ENCODE results near the gene ATP11B.
"Not testable (repeated sequence)": the region's sequence is repeated elsewhere in the genome, so short reads cannot be mapped to it uniquely, and the experiment has no call there.

The ATP11B gene

GRCh38 chr3:182837855-182838454 is 44.7 kb downstream of the ATP11B start:
- DNase-seq (ENCODE audit: low read depth, low spot score) = no peak

DNA sequence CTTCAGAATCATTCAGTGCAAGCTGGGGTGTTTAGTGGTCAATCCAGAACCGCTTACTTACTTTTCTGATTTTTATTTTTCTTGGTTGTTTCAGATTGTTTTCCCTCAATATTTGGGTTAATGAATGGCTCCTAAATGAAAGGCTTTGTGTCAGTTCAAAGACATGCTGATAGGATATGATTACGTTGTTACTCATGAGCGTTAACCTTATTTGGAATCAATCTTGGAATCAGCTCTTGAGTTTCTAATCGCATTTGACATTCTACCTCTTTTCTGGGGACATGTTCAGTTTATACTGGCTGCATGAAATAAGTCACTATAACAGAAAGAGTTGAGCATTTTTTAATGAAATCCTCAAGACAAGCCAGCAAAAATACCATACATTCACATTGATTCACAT is 50.2 kb downstream of the ATP11B start:
- DNase-seq (ENCODE audit: low read depth, low spot score) = no peak

- DNase-seq (ENCODE audit: low read depth, low spot score) = no peak
Observed at GRCh38 chr3:182848906-182849305, 55.6 kb downstream of the ATP11B start.

GRCh38 chr3:182855076-182855475 is 61.8 kb downstream of the ATP11B start:
- no peak for DNase-seq (ENCODE audit: low read depth, low spot score)

DNA sequence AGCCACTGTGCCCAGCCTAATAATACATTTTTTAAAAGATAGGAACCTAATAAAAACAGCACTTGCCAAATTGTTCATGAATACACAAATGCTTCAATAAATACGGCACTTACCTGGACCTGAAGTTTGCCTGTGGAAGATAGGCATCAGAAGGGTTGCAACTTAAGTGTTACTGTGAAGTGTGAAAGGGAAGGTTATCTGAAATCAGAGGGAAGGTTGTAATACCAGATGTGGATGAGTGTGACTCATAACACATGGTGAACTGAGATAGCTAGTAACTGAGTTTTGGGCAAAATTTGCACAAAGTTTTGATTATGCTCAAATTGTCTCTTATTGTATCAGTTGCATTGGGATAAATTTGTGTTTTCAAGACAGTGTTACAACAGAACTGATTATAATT is 68.0 kb downstream of the ATP11B start:
- DNase-seq (ENCODE audit: low read depth, low spot score) = no peak

DNA sequence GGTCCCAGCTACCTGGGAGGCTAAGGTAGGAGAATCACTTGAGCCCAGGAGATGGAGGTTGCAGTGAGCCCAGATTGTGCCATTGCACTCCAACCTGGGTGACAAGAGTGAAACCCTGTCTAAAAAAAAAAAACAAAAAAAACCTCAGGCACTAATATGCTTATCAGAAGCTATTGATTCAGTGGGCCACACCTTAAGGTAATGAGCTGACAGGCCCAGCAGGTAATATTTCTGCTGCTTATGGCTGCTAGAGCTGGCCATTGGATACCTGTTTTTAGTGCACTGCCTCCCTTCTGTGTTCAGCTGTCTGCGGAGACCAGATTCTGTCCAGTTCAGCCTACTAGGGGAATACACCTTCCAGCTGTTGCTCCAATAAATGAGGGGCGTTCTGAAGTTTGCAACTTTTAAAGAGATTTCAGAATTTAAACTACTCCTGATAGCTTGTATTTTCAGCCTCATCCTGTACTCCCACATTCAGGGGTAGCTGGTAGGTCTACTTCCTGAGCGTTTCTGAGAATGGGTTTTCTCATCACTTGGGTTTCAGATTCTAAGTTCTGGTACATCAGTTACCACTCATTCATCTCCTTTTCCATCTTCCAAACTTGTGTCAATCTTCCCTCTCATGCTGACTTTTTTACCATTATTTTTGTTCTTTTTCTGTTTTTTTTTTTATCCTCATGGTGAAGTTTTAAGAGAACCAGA is 69.0 kb downstream of the ATP11B start:
- DNase-seq (ENCODE audit: low read depth, low spot score) = no peak

- DNase-seq (ENCODE audit: low read depth, low spot score) = no peak
Observed at GRCh38 chr3:182869059-182869458, 75.8 kb downstream of the ATP11B start.

DNA sequence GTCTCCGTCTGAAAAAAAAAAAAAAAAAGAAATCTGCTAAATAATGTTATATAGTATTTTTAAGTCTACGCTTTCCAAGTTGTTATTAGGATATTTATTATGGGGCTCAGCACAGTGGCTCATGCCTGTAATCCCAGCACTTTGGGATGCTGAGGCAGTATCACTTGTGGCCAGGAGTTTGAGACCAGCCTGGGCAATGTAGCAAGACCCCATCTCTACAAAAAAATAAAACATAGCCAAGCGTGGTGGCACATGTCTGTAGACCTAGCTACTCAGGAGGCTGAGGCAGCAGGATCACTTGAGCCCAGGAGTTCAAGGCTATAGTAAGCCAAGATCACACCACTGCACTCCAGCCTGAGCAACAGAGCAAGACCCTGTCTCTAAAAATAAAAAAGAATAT is 77.6 kb downstream of the ATP11B start:
- not testable (repeated sequence) for DNase-seq (ENCODE audit: low read depth, low spot score)

DNA sequence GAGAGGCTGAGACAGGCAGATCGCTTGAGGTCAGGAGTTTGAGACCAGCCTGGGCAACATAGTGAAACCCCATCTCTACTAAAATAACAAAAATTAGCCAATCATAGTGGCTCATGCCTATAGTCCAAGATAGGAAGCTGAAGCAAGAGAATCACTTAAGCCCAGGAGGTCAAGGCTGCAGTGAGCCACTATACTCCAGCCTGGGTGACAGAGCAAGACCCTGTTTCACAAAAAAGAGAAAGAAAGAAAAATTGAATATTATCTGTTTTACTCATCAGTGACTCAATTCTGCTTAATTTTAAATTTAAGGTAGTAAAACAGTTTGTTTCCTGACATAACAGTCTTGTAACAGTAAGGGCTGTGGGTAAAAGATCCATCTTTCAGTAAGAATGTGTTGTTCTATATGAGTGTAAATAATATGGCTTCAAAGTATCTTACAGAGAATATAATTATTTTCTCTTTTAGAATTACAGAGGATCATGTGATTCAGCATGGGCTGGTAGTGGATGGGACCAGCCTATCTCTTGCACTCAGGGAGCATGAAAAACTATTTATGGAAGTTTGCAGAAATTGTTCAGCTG is 85.8 kb downstream of the ATP11B start:
- DNase-seq (ENCODE audit: low read depth, low spot score) = no peak

DNA sequence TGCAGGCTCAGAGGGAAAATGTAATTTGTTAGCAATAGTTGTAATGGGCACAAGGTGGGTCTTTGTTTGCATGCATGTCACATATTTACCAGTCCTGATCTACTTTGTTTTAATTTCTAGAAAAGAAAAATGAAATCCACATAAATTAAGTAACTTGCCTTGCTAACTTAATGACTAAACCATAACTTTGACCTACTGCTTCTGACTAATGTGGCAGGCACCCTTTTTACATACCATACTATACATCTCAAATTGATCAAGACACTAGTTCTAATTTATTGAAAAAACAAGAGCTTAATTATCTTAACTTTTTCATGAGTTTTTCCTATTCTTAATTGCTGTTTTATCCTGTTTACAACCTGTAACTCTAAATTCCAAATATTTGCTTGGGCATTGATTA is 93.2 kb downstream of the ATP11B start:
- DNase-seq (ENCODE audit: low read depth, low spot score) = no peak

DNA sequence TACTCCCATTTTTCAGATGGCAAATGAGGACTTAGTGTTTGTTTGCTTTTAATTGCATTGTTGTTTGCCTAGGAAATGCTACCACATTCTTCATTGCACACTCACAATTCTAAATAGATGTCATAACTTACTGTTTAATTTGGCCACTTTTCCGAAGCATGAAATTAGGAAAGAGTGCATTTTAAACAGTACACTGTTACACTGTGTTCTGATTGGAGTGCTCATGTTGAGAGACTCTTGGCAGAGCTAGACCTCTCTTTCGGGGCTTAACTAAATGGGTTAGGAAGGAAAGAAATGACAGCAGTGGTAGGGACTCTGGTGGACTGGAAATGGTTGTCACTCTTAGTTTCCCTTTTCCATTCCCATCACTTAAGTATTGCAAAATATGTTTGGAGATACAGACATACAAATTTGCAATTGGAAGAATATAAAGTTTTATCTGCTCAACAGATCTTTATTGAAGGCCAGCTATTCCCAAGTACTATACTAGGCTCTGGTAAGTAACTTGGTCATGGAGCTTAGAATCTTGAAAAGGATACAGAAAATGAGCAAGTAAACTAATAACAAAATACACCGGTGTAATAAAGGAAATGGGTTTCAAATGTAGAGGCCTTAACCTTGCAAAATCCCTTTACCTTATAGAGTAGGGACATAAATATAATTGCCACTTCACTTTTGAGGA is 96.8 kb downstream of the ATP11B start:
- no peak for DNase-seq (ENCODE audit: low read depth, low spot score)

GRCh38 chr3:182891364-182891763 is 98.1 kb downstream of the ATP11B start:
- DNase-seq (ENCODE audit: low read depth, low spot score) = no peak

DNA sequence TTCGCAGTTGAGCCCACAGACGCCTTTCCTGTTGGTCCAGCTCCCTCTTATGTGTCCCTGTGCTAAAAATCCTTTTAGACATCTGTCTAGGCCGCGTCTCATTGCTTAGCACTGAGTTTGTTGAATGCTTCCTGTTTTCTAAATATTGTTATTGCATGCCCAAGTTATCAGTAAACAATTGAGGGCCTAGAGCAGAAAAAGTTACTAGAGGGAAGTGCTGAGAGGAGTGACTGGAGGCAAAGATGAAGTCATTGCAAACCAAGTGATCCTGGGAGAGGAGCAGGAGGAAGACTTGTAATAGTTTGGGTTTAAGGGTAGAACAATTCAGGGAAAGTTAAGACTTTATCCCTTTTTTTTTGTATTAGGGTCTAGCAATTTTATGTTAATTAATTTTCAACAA is 98.9 kb downstream of the ATP11B start:
- no peak for DNase-seq (ENCODE audit: low read depth, low spot score)

- no peak for DNase-seq (ENCODE audit: low read depth, low spot score)
Observed at GRCh38 chr3:182895513-182896112, 102.3 kb downstream of the ATP11B start.

- no peak for DNase-seq (ENCODE audit: low read depth, low spot score)
Observed at GRCh38 chr3:182896553-182896952, 103.2 kb downstream of the ATP11B start.

DNA sequence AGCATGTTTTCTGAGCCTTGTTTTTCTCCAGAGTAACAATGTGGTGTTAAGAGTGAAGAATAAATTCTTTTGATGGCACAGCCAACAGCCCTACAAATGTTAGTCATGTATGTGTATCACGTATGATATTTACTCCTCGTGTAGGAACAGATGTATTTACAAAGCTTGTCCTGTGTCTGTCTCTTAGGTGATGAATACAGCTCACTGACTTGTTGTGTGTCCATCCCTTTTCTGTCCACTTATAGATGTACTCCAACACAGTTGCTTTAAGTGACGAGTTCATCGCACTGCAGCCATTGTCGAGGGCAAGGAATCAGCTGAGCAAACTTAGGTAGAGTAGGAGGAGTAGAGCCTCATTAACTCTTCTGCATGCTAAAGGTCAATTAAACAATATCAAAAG is 108.9 kb downstream of the ATP11B start:
- no peak for DNase-seq (ENCODE audit: low read depth, low spot score)

DNA sequence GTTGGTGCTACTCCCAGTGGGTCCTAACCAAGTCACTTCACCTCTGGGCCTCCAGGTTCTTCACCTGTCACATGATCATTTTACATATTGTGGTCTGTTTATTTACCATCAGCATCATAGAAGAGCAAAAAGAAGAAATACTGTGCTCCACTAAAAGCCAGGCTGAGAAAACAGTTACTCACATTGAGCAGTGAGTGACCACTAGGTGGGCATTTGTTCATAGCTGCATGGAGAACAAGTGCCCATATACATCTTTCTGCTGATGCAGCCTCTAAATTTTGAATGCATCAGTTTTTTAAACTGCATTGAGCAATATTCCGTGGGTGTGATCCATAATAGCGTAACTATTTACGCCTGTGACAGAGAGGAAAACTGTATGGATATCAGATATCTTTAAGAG is 110.9 kb downstream of the ATP11B start:
- no peak for DNase-seq (ENCODE audit: low read depth, low spot score)

DNA sequence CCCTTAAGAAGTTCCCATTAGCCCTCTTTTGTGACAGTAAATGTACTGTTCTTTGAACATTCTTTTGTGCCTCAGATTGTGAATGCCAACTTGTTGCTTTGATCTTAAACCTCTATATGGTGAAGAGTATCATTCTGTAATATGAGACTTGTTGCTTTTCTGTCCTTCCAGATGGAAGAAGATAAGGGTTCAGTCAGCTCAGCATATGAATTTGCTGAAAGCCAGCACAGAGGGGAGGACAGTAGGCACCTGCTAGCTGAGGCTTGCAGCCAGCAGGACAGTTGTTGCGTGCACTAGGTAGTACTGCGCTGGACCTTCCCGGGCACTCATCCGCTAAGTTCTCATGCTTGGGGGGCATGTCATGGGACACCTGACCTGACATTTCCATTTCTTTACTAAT is 112.3 kb downstream of the ATP11B start:
- no peak for DNase-seq (ENCODE audit: low read depth, low spot score)

DNA sequence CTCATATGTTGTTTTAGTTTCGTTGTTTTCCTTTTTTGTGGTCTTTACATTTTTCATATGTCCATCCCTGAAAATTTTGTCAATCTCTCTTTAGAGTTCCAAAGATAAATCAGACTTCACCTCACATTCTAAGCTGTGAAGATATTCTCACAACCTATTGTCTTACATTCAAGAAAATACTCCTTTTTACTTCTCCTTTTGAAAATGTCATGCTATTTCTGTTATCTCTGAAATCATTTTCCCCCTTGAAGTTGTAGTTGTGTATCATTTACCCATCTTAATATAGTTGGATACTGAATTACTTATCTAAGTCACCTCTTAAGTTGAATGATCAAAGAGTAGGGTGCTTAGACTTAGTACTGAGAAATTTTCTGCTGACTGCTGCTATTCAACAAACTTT is 112.7 kb downstream of the ATP11B start:
- DNase-seq (ENCODE audit: low read depth, low spot score) = no peak

DNA sequence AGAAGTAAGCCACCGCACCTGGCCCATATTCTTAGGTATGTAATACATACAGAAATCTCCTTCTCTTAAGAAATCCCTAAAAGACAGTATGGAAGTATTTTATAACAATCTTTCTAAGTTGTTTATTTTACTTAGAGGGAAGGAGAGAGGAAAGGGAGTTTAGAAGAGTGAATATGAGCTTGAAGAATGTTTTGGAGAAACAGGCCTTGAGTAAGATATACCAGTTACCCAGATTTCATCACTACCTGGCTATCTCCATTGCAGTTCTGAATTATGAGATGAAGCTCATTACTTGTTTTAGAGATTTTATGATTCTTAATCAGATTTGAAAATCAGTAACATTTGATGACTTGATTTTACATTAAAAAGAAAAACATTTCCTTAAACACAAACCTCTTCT is 115.2 kb downstream of the ATP11B start:
- no peak for DNase-seq (ENCODE audit: low read depth, low spot score)

DNA sequence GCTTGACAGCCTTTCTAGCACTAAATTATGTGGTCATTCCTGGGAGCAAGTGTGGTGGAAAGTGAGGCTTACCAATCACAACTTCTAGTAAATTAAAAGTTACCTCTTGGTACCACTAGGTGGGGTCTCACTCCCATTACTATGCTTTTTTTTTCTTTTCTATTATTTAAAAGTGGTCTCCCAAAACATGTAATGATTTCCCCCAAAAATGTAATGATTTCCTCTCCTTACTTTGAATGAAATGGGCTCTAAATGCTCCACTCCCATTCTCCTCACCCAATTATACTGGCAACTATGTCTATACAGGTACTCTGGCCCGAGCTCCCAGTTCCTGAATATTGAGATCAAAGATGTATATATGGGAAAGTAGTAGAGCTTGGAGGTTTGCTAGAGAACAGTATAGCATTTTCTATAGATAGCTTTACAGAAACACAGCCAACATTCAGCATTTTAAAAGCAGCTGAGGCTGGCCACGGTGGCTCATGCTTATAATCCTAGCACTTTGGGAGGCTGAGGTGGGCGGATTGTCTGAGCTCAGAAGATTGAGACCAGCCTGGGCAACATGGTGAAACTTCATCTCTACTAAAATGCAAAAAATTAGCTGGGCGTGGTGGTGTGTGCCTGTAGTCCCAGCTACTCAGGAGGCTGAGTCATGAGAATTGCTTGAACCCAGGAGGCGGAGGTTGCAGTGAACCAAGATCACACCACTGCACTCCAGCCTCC is 116.2 kb downstream of the ATP11B start:
- DNase-seq (ENCODE audit: low read depth, low spot score) = no peak
